ENCODE results near the gene TTC7B. TPM values are rescaled to one million over a fixed set of nuclear protein-coding genes. Genes with fewer than 3 reads are reported as not detected.

Gene TTC7B
- total RNA-seq, 1 donor from 2014 or later = 82.6 TPM

GRCh38 chr14:90608281-90608680 lies 207.9 kb downstream of the TTC7B start:
- TF ChIP-seq CTCF (conservative IDR thresholded peaks at IDR 0.05; ENCODE audit: low read depth, low read length) = no peak
- no peak for DNase-seq (ENCODE audit: low read depth)
- no peak overlapping the region for H3K4me3 ChIP-seq (ENCODE audit: low read depth, low read length)

GRCh38 chr14:90607141-90607540 lies 209.1 kb downstream of the TTC7B start:
- no peak for DNase-seq (ENCODE audit: low read depth)
- TF ChIP-seq CTCF (conservative IDR thresholded peaks at IDR 0.05; ENCODE audit: low read depth, low read length) = no peak
- no peak overlapping the region for H3K4me3 ChIP-seq (ENCODE audit: low read depth, low read length)

GRCh38 chr14:90606434-90606833 lies 209.8 kb downstream of the TTC7B start:
- H3K4me3 ChIP-seq (ENCODE audit: low read depth, low read length) = no peak overlapping the region
- DNase-seq (ENCODE audit: low read depth) = no peak
- TF ChIP-seq CTCF (conservative IDR thresholded peaks at IDR 0.05; ENCODE audit: low read depth, low read length) = no peak

- H3K4me3 ChIP-seq (ENCODE audit: low read depth, low read length) = no peak overlapping the region
- no peak for DNase-seq (ENCODE audit: low read depth)
- no peak for TF ChIP-seq CTCF (conservative IDR thresholded peaks at IDR 0.05; ENCODE audit: low read depth, low read length)
Observed at GRCh38 chr14:90605430-90605829, 210.8 kb downstream of the TTC7B start.

- no peak for TF ChIP-seq CTCF (conservative IDR thresholded peaks at IDR 0.05; ENCODE audit: low read depth, low read length)
- H3K4me3 ChIP-seq (ENCODE audit: low read depth, low read length) = no peak overlapping the region
- DNase-seq (ENCODE audit: low read depth) = no peak
Observed at GRCh38 chr14:90604356-90604755, 211.9 kb downstream of the TTC7B start.

GRCh38 chr14:90603841-90604240 lies 212.4 kb downstream of the TTC7B start:
- H3K4me3 ChIP-seq (ENCODE audit: low read depth, low read length) = no peak overlapping the region
- no peak for DNase-seq (ENCODE audit: low read depth)
- TF ChIP-seq CTCF (conservative IDR thresholded peaks at IDR 0.05; ENCODE audit: low read depth, low read length) = no peak

- no peak overlapping the region for H3K4me3 ChIP-seq (ENCODE audit: low read depth, low read length)
- DNase-seq (ENCODE audit: low read depth) = no peak
- no peak for TF ChIP-seq CTCF (conservative IDR thresholded peaks at IDR 0.05; ENCODE audit: low read depth, low read length)
Observed at GRCh38 chr14:90603336-90603735, 212.9 kb downstream of the TTC7B start.
